Trophoblast cell (in vitro differentiated cells and primary cell): ENCODE data around the gene NKX1-2. TPM values are rescaled to one million over a fixed set of nuclear protein-coding genes. Genes with fewer than 3 reads are reported as not detected.
A peak's percentile ranks its signal among the peaks of the same experiment; 100 is the strongest.

ENCODE experiments used
- DNase-seq, 2 donors: peaks; one replicate each; pipeline ENCODE4 v3.0.0-alpha.2; 2016
- H2AFZ ChIP-seq: 2 replicates; pipeline ENCODE4 v1.6.1; 2013; ENCODE audit warnings: low read length, moderate library complexity, mild to moderate bottlenecking; ENCODE audit not compliant: insufficient read depth, poor library complexity
- H2AK5ac ChIP-seq: 2 replicates; pipeline ENCODE4 v1.6.1; 2013; ENCODE audit warnings: mild to moderate bottlenecking, low read length
- H2BK120ac ChIP-seq: 2 replicates; pipeline ENCODE4 v1.6.1; 2013; ENCODE audit warnings: low read length, mild to moderate bottlenecking, moderate library complexity; ENCODE audit not compliant: insufficient read depth, poor library complexity
- H2BK12ac ChIP-seq: 2 replicates; pipeline ENCODE4 v1.6.1; 2013; ENCODE audit warnings: mild to moderate bottlenecking, low read length, moderate library complexity
- H2BK5ac ChIP-seq: 2 replicates; pipeline ENCODE4 v1.6.1; 2013; ENCODE audit warnings: low read length, low read depth, moderate library complexity, mild to moderate bottlenecking; ENCODE audit not compliant: poor library complexity
- H3K14ac ChIP-seq: 2 replicates; pipeline ENCODE4 v1.6.1; 2013; ENCODE audit warnings: mild to moderate bottlenecking, low read length
- H3K18ac ChIP-seq: 2 replicates; pipeline ENCODE4 v1.6.1; 2013; ENCODE audit warnings: mild to moderate bottlenecking, low read length
- H3K23ac ChIP-seq: 2 replicates; pipeline ENCODE4 v1.6.1; 2013; ENCODE audit warnings: low read length
- H3K27ac ChIP-seq: 2 replicates; pipeline ENCODE4 v1.5.1; 2013; ENCODE audit warnings: low read depth, mild to moderate bottlenecking, inconsistent platforms, low read length, moderate library complexity
- H3K27me3 ChIP-seq: 2 replicates; pipeline ENCODE4 v1.6.1; 2013; ENCODE audit warnings: inconsistent platforms, mild to moderate bottlenecking, low read length, moderate library complexity; ENCODE audit not compliant: insufficient read depth
- H3K36me3 ChIP-seq, 2 experiments: 1 replicate in 1 of 2; 2 replicates in 1 of 2; pipeline ENCODE4 v1.6.1; 2013; ENCODE audit warnings: low read length in 2 of 2, mild to moderate bottlenecking in 2 of 2, moderate library complexity in 1 of 2; ENCODE audit not compliant: insufficient read depth in 2 of 2, control insufficient read depth in 1 of 2
- H3K4ac ChIP-seq: 2 replicates; pipeline ENCODE4 v1.6.1; 2013; ENCODE audit warnings: low read depth, mild to moderate bottlenecking, low read length, moderate library complexity
- H3K4me1 ChIP-seq, 2 experiments: 1 replicate in 1 of 2; 2 replicates in 1 of 2; pipeline ENCODE4 v1.6.1; 2013; ENCODE audit warnings: low read length in 2 of 2, mild to moderate bottlenecking in 2 of 2, moderate library complexity in 1 of 2; ENCODE audit not compliant: insufficient read depth in 2 of 2, control insufficient read depth in 1 of 2
- H3K4me2 ChIP-seq: 2 replicates; pipeline ENCODE4 v1.6.1; 2013; ENCODE audit warnings: inconsistent platforms, mild to moderate bottlenecking, low read length, moderate library complexity
- H3K4me3 ChIP-seq: 2 replicates; pipeline ENCODE4 v1.5.1; 2013; ENCODE audit warnings: mild to moderate bottlenecking, low read depth, low read length, inconsistent platforms
- H3K79me1 ChIP-seq: one replicate; pipeline ENCODE4 v1.6.1; 2013; ENCODE audit warnings: low read length
- H3K79me2 ChIP-seq: 2 replicates; pipeline ENCODE4 v1.6.1; 2013; ENCODE audit warnings: low read length, mild to moderate bottlenecking; ENCODE audit not compliant: control insufficient read depth, insufficient read depth, poor library complexity
- H3K9ac ChIP-seq: 2 replicates; pipeline ENCODE4 v1.6.1; 2013; ENCODE audit warnings: mild to moderate bottlenecking, low read length
- H3K9me3 ChIP-seq: 2 replicates; pipeline ENCODE4 v1.6.1; 2013; ENCODE audit warnings: low read depth, mild to moderate bottlenecking, control low read depth, inconsistent platforms, low read length; ENCODE audit not compliant: insufficient read depth
- H4K12ac ChIP-seq: 2 replicates; pipeline ENCODE4 v1.6.1; 2013; ENCODE audit warnings: low read depth, mild to moderate bottlenecking, low read length, moderate library complexity
- H4K8ac ChIP-seq: 2 replicates; pipeline ENCODE4 v1.6.1; 2013; ENCODE audit warnings: low read depth, mild to moderate bottlenecking, low read length, moderate library complexity
- H4K91ac ChIP-seq: one replicate; pipeline ENCODE4 v1.6.1; 2013; ENCODE audit warnings: low read depth, mild to moderate bottlenecking, low read length, moderate library complexity
- WGBS: extraction: QIAGEN DNeasy Blood & Tissue Kit; methylation state at CpG from one replicate; pipeline ENCODE4 v1.1.7; 2013; ENCODE audit warnings: missing lambda C conversion rate; ENCODE audit not compliant: insufficient read length, insufficient coverage; ENCODE audit errors: extremely low coverage; 5-methylcytosine and 5-hydroxymethylcytosine counted together
- polyA plus RNA-seq: library from polyadenylated mRNA; stranded (reverse); fragments of 200-250 nt; gene quantifications from 2 replicates; pipeline ENCODE4 v1.2.3, GENCODE V29; 2013

NKX1-2 gene
- polyA plus RNA-seq: 0.07 and 0.10 TPM in 2 replicates

DNA sequence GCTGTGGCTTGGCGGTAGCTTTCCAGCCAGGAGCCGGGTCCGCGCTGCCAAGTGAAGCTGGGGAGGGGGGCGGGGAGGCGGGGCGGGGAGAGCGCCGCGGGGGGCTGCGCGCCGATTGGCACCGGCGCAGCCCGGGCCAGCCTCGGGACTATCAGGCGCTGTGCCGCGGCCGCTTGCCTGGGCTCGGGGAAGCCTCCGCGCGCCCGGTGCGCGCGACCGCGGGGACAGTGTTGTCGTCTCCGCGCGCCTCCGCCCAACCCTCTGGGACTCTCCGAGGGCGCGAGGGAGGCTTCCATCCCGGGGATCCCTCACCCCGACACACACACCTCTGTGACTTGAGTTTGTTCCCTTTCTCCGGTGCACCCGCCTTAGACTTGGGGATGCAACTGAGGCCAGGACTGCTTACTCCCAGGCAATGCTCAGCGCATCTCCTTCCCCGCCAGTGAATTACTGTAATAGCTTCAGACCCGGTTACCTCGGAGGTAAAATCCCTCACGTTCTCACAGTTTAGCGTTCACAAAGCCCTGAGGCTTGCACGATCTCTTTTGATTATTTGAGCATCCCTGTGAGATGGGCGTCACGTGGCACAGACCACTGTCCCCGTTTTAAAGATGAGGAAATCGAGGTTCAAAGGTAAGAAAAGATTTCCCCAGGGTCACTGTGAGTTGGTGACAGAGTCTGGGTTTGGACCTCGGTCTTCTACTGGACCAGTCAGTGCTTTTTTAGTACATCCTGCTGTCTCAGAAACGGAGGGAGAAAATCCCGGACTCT lies at the start of gene NKX1-2:
NKX1-2 (minus strand) TSS at position 24 of the 771 bp plus-strand sequence. CDS start 92 bp downstream, outside the sequence.
- WGBS: no CpG with 5 or more reads among the region's 57 CpGs
- Histone ChIP-seq H3K9me3 (peaks cover 7% of the 10 kb centered on the region), H3K79me2 (no peaks in the 10 kb centered on the region)

GRCh38 chr10:124498056-124498455 lies 48.2 kb upstream of the NKX1-2 start:
- Histone ChIP-seq H2BK12ac (no peak overlapping the region), H3K4me2 (no peak overlapping the region), H3K4me3 (no peak overlapping the region), H3K9me3 (no peaks in the 10 kb centered on the region), H2BK5ac (no peak overlapping the region), H3K4ac (no peak overlapping the region), H3K79me1 (no peaks in the 10 kb centered on the region), H4K8ac (no peak overlapping the region), H3K4me1 (peaks cover 5% of the 10 kb centered on the region in 2 experiments), H3K27ac (no peak overlapping the region), H3K18ac (no peak overlapping the region), H3K14ac (no peak overlapping the region), H4K12ac (no peak overlapping the region), H3K9ac (no peak overlapping the region), H4K91ac (no peak overlapping the region), H2AK5ac (no peak overlapping the region), H3K79me2 (no peaks in the 10 kb centered on the region), H2AFZ (no peak overlapping the region), H2BK120ac (no peak overlapping the region), H3K27me3 (no peaks in the 10 kb centered on the region), H3K36me3 (peaks cover 0 to 2% of the 10 kb centered on the region in 2 experiments), H3K23ac (no peak overlapping the region)
- DNase-seq: no peak
- no CpG with 5 or more reads among the region's 8 CpGs for WGBS

More for the DNA sequence above, at the start of gene NKX1-2:
- H3K4ac ChIP-seq: no peak within 1 kb of the TSS
- peaks cover 45% of the 10 kb centered on the region for H3K27me3 ChIP-seq
- DNase-seq: no peak
- no peaks in the 10 kb centered on the region for H3K79me1 ChIP-seq
- no peak within 1 kb of the TSS for H4K12ac ChIP-seq
- H4K8ac ChIP-seq: peak within 1 kb of the TSS; percentile 25
- no peak within 1 kb of the TSS for H3K9ac ChIP-seq
- H3K23ac ChIP-seq: no peak within 1 kb of the TSS
- H2BK5ac ChIP-seq: no peak within 1 kb of the TSS
- H4K91ac ChIP-seq: no peak within 1 kb of the TSS
- no peak within 1 kb of the TSS for H2AK5ac ChIP-seq
- peak within 1 kb of the TSS; percentile 46 for H3K4me3 ChIP-seq
- H3K4me1 ChIP-seq: peaks cover 17 to 21% of the 10 kb centered on the region in 2 experiments
- no peak within 1 kb of the TSS for H3K14ac ChIP-seq
- no peaks in the 10 kb centered on the region for H3K36me3 ChIP-seq
- peak within 1 kb of the TSS; percentile 17 for H2AFZ ChIP-seq
- no peak within 1 kb of the TSS for H3K27ac ChIP-seq
- H3K4me2 ChIP-seq: peak within 1 kb of the TSS; percentile 68
- H2BK120ac ChIP-seq: no peak within 1 kb of the TSS
- no peak within 1 kb of the TSS for H3K18ac ChIP-seq
- no peak within 1 kb of the TSS for H2BK12ac ChIP-seq

- Histone ChIP-seq H3K14ac (no peak overlapping the region), H3K4ac (no peak overlapping the region), H2AFZ (no peak overlapping the region), H3K27ac (no peak overlapping the region), H4K12ac (no peak overlapping the region), H4K8ac (no peak overlapping the region), H3K4me1 (peaks cover 5% of the 10 kb centered on the region in 2 experiments), H3K9ac (no peak overlapping the region), H3K23ac (no peak overlapping the region), H3K9me3 (no peaks in the 10 kb centered on the region), H2BK120ac (no peak overlapping the region), H2BK5ac (no peak overlapping the region), H4K91ac (no peak overlapping the region), H3K18ac (no peak overlapping the region), H3K36me3 (peaks cover 0 to 2% of the 10 kb centered on the region in 2 experiments), H2AK5ac (no peak overlapping the region), H3K79me2 (no peaks in the 10 kb centered on the region), H2BK12ac (no peak overlapping the region), H3K4me2 (no peak overlapping the region), H3K79me1 (no peaks in the 10 kb centered on the region), H3K27me3 (no peaks in the 10 kb centered on the region), H3K4me3 (no peak overlapping the region)
- no CpG with 5 or more reads among the region's 15 CpGs for WGBS
- DNase-seq: no peak
Measured at GRCh38 chr10:124497196-124497881, 47.5 kb upstream of the NKX1-2 start.

- Histone ChIP-seq H2BK120ac (no peak overlapping the region), H4K8ac (no peak overlapping the region), H3K4me2 (no peak overlapping the region), H3K27ac (no peak overlapping the region), H3K79me2 (no peaks in the 10 kb centered on the region), H4K91ac (no peak overlapping the region), H3K9me3 (no peaks in the 10 kb centered on the region), H3K36me3 (peaks cover 0 to 2% of the 10 kb centered on the region in 2 experiments), H4K12ac (no peak overlapping the region), H3K4me1 (peaks cover 5% of the 10 kb centered on the region in 2 experiments), H3K4ac (no peak overlapping the region), H3K14ac (no peak overlapping the region), H3K27me3 (no peaks in the 10 kb centered on the region), H3K4me3 (no peak overlapping the region), H2AFZ (no peak overlapping the region), H2BK5ac (no peak overlapping the region), H3K18ac (no peak overlapping the region), H3K79me1 (no peaks in the 10 kb centered on the region), H3K23ac (no peak overlapping the region), H2AK5ac (no peak overlapping the region), H2BK12ac (no peak overlapping the region), H3K9ac (no peak overlapping the region)
- WGBS: no CpG with 5 or more reads among the region's 24 CpGs
- DNase-seq: no peak
Measured at GRCh38 chr10:124496620-124497019, 46.8 kb upstream of the NKX1-2 start.
